HEK293 (cell line): Measurements from ENCODE around the gene RIPOR3.
"Not testable (repeated sequence)": the region's sequence is repeated elsewhere in the genome, so short reads cannot be mapped to it uniquely, and the experiment has no call there.

Experiments used
- CTCF ChIA-PET: fragments of 350-600 bp; formaldehyde crosslinking; extraction: SDS; loops from one replicate; lab custom pipeline; 2021; ENCODE audit warnings: antibody characterized with exemption; lab: Yijun Ruan, JAX
- POLR2A ChIA-PET: fragments of 300-600 bp; formaldehyde crosslinking; extraction: SDS; loops from one replicate; lab custom pipeline; 2020; ENCODE audit warnings: antibody characterized with exemption, inconsistent platforms; lab: Yijun Ruan, JAX
- H3K27ac ChIP-seq: fragments of 200-500 bp; sonication (Bioruptor generic); 2 replicates; pipeline ENCODE4 v1.5.1; 2014; ENCODE audit warnings: low read depth, low read length, control low read depth, inconsistent platforms; ENCODE audit errors: extremely low read depth
- H3K36me3 ChIP-seq, 2 experiments: fragments of 200-500 bp in 1 of 2; sonication (Bioruptor generic) in 1 of 2; 1 replicate in 1 of 2; 2 replicates in 1 of 2; pipeline ENCODE4 v1.5.1; 2014 to 2017; ENCODE audit warnings: inconsistent platforms in 2 of 2, low read length in 2 of 2; ENCODE audit not compliant: control insufficient read depth in 2 of 2, insufficient read depth in 1 of 2
- H3K4me1 ChIP-seq: fragments of 200-500 bp; sonication (Bioruptor generic); 2 replicates; pipeline ENCODE4 v1.5.1; 2014; ENCODE audit warnings: mild to moderate bottlenecking, low read length, inconsistent platforms; ENCODE audit not compliant: control insufficient read depth, insufficient read depth
- H3K4me3 ChIP-seq: 2 replicates; pipeline ENCODE4 v1.5.1; 2011; ENCODE audit warnings: low read depth, mild to moderate bottlenecking, control low read depth, low read length, moderate library complexity
- H3K9me3 ChIP-seq: fragments of 200-500 bp; sonication (Bioruptor generic); 2 replicates; pipeline ENCODE4 v1.5.1; 2014; ENCODE audit warnings: low read depth, low read length, inconsistent platforms; ENCODE audit not compliant: control insufficient read depth, insufficient read depth
- EGR2 ChIP-seq: fragments of 450-650 bp; formaldehyde crosslinking; IDR thresholded peaks from 2 replicates; pipeline ENCODE4 v1.5.1; 2016; ENCODE audit warnings: low read depth, missing biosample characterization, missing genetic modification characterization
- GFI1B ChIP-seq: fragments of 450-650 bp; formaldehyde crosslinking; IDR thresholded peaks from 2 replicates; pipeline ENCODE4 v1.5.1; 2016; ENCODE audit warnings: missing biosample characterization, missing genetic modification characterization
- SCRT2 ChIP-seq: fragments of 450-650 bp; formaldehyde crosslinking; IDR thresholded peaks from 2 replicates; pipeline ENCODE4 v1.5.1; 2016; ENCODE audit warnings: missing biosample characterization, missing genetic modification characterization
- SP3 ChIP-seq: fragments of 450-650 bp; formaldehyde crosslinking; IDR thresholded peaks from 2 replicates; pipeline ENCODE4 v1.5.1; 2016; ENCODE audit warnings: missing biosample characterization, missing genetic modification characterization
- ZBTB17 ChIP-seq: fragments of 450-650 bp; formaldehyde crosslinking; IDR thresholded peaks from 2 replicates; pipeline ENCODE4 v1.5.1; 2016; ENCODE audit warnings: missing biosample characterization, missing genetic modification characterization
- ZFHX2 ChIP-seq: fragments of 450-650 bp; formaldehyde crosslinking; conservative IDR thresholded peaks from 2 replicates; pipeline ENCODE4 v1.5.1; 2016; ENCODE audit warnings: missing biosample characterization, missing genetic modification characterization
- ZNF350 ChIP-seq: fragments of 450-650 bp; formaldehyde crosslinking; IDR thresholded peaks from 2 replicates; pipeline ENCODE4 v1.5.0; 2017; ENCODE audit warnings: missing biosample characterization, mild to moderate bottlenecking, missing genetic modification characterization
- ZNF366 ChIP-seq: fragments of 450-650 bp; formaldehyde crosslinking; conservative IDR thresholded peaks from 2 replicates; pipeline ENCODE4 v1.5.1; 2016; ENCODE audit warnings: missing biosample characterization, missing genetic modification characterization
- ZNF596 ChIP-seq: fragments of 450-650 bp; IDR thresholded peaks from 2 replicates; pipeline ENCODE4 v1.5.0; 2018; ENCODE audit warnings: missing biosample characterization, mild to moderate bottlenecking, missing genetic modification characterization, moderate library complexity
- ZNF76 ChIP-seq: fragments of 450-650 bp; formaldehyde crosslinking; IDR thresholded peaks from 2 replicates; pipeline ENCODE4; 2016; ENCODE audit warnings: low read depth, missing biosample characterization, missing genetic modification characterization, borderline replicate concordance
- ZNF792 ChIP-seq: fragments of 450-650 bp; formaldehyde crosslinking; IDR thresholded peaks from 2 replicates; pipeline ENCODE4 v1.5.1; 2016; ENCODE audit warnings: missing biosample characterization, missing genetic modification characterization
- TF ChIP-seq, protein P1 (sequence below): fragments of 450-650 bp; formaldehyde crosslinking; IDR thresholded peaks from 2 replicates; pipeline ENCODE4 v1.5.1; 2016; ENCODE audit warnings: missing biosample characterization, missing genetic modification characterization
- TF ChIP-seq, protein P2 (sequence below): fragments of 450-650 bp; formaldehyde crosslinking; IDR thresholded peaks from 2 replicates; pipeline ENCODE4 v1.5.1; 2016; ENCODE audit warnings: missing biosample characterization, missing genetic modification characterization
- TF ChIP-seq, protein P3 (sequence below): fragments of 450-650 bp; formaldehyde crosslinking; IDR thresholded peaks from 2 replicates; pipeline ENCODE4 v1.5.1; 2017; ENCODE audit warnings: missing biosample characterization, missing genetic modification characterization

The RIPOR3 gene

DNA sequence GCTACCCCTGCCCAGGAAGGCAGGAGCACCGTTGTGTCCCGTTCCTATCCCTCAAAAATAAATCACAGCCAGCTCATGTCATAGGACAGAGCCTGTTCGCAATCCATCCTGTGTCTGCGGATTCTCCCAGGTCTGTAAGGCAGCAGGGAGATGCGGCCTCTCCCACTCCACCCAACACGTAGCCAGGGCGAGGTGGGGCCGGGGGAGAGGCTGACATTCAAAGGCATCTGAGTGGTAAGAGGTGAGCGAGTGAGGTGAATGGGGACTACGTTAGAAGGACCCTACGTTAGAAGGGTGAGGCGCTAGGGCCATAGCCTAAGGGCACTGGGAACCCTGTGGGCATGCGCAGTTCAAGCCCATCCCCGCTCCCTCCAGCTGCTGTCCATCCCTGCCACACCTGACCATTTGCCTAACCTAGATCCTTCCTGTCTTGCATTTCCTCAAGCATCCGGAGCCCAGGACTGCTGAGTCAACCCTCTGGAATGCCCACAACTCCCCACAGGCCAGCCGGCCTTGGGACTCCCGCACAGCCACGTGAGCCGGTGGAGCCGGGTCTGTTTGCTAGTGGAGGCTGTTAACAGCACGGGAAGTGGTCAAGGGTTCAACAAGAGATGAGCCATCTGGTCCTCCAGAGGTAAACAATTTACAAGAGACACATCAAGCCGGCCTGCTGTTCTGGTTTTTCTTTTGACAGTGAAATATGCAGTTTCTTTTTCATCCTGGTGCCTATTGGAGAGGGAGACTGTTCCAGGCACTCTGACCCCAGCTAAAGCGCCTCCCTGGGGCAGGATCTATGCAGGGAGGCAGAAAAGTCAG lies 45.9 kb downstream of the RIPOR3 start (continued):
- TF ChIP-seq, protein P1, sequence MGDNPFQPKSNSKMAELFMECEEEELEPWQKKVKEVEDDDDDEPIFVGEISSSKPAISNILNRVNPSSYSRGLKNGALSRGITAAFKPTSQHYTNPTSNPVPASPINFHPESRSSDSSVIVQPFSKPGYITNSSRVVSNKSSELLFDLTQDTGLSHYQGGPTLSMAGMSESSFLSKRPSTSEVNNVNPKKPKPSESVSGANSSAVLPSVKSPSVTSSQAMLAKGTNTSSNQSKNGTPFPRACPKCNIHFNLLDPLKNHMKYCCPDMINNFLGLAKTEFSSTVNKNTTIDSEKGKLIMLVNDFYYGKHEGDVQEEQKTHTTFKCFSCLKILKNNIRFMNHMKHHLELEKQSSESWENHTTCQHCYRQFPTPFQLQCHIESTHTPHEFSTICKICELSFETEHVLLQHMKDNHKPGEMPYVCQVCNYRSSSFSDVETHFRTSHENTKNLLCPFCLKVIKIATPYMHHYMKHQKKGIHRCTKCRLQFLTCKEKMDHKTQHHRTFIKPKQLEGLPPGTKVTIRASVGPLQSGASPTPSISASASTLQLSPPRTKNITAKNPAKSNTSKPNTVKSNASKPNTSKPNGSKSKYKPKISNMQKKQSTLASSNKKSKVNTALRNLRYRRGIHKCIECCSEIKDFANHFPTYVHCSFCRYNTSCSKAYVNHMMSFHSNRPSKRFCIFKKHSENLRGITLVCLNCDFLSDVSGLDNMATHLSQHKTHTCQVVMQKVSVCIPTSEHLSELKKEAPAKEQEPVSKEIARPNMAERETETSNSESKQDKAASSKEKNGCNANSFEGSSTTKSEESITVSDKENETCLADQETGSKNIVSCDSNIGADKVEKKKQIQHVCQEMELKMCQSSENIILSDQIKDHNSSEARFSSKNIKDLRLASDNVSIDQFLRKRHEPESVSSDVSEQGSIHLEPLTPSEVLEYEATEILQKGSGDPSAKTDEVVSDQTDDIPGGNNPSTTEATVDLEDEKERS (tag by site-specific recombination), result no peak
- peak; percentile 54 for TF ChIP-seq ZNF366 (tag by site-specific recombination)
- no peak for TF ChIP-seq EGR2 (tag by site-specific recombination)
- peak; percentile 60 for TF ChIP-seq ZBTB17
- TF ChIP-seq GFI1B (tag by site-specific recombination), result no peak
- TF ChIP-seq SCRT2 (tag by site-specific recombination), result no peak

DNA sequence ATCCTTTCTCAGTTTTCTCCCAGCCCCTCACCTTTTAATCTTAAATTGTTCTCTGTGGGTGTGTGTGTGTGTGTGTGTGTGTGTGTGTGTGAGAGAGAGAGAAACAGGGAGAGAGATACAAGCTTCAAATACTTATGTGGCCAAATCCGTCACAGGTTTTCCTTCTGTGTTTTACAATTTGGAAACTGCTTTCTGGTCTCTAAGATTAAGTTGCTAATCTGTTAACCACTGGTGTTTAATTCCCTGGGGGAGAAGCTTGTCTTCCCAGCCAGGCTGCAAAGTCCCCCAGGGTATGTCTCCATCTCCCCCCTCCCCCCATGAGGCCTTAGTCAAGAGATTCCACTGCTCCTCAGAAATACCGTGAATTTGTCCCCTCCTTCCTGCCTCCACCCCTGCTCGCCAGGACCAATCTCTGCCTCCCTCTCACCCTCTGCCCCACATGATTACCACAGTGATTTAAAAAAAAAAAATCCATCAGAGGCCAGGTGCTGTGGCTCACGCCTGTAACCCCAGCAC lies 49.0 kb downstream of the RIPOR3 start:
- CTCF ChIA-PET, result no interaction called here
- TF ChIP-seq, protein P2, sequence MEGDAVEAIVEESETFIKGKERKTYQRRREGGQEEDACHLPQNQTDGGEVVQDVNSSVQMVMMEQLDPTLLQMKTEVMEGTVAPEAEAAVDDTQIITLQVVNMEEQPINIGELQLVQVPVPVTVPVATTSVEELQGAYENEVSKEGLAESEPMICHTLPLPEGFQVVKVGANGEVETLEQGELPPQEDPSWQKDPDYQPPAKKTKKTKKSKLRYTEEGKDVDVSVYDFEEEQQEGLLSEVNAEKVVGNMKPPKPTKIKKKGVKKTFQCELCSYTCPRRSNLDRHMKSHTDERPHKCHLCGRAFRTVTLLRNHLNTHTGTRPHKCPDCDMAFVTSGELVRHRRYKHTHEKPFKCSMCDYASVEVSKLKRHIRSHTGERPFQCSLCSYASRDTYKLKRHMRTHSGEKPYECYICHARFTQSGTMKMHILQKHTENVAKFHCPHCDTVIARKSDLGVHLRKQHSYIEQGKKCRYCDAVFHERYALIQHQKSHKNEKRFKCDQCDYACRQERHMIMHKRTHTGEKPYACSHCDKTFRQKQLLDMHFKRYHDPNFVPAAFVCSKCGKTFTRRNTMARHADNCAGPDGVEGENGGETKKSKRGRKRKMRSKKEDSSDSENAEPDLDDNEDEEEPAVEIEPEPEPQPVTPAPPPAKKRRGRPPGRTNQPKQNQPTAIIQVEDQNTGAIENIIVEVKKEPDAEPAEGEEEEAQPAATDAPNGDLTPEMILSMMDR, result no peak
- TF ChIP-seq ZNF350 (no peak), ZFHX2 (tag by site-specific recombination) (peak; percentile 18; the same call in 1 of the 2 replicates), ZNF76 (tag by site-specific recombination) (no peak), ZNF792 (no peak), ZNF596 (tag by site-specific recombination) (no peak), EGR2 (tag by site-specific recombination) (peak; percentile 69)
- TF ChIP-seq, protein P3, sequence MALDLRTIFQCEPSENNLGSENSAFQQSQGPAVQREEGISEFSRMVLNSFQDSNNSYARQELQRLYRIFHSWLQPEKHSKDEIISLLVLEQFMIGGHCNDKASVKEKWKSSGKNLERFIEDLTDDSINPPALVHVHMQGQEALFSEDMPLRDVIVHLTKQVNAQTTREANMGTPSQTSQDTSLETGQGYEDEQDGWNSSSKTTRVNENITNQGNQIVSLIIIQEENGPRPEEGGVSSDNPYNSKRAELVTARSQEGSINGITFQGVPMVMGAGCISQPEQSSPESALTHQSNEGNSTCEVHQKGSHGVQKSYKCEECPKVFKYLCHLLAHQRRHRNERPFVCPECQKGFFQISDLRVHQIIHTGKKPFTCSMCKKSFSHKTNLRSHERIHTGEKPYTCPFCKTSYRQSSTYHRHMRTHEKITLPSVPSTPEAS (tag by site-specific recombination), result 0 out of 2 replicates have a peak, but pooled peaks have one; percentile 31
- POLR2A ChIA-PET, result no interaction called here
- H3K4me3 ChIP-seq, result no peak overlapping the region
- no peaks in the 10 kb centered on the region for H3K9me3 ChIP-seq
- no peaks in the 10 kb centered on the region for H3K4me1 ChIP-seq
- no peak overlapping the region for H3K27ac ChIP-seq
- no peaks in the 10 kb centered on the region for H3K36me3 ChIP-seq

- H3K4me3 ChIP-seq, H3K4me1 ChIP-seq, H3K27ac ChIP-seq, CTCF ChIA-PET, H3K36me3 ChIP-seq, POLR2A ChIA-PET, H3K9me3 ChIP-seq: not testable (repeated sequence)
- 0 out of 2 replicates have a peak, but pooled peaks have one; percentile 15 for TF ChIP-seq SP3
Measured at GRCh38 chr20:50641625-50642287, 49.6 kb downstream of the RIPOR3 start.

- H3K4me3 ChIP-seq, H3K27ac ChIP-seq, H3K36me3 ChIP-seq, H3K4me1 ChIP-seq, H3K9me3 ChIP-seq, POLR2A ChIA-PET: not testable (repeated sequence)
- CTCF ChIA-PET, result interaction anchor here (0.6 to 1.2 kb wide), 2 partner anchors 26 to 110 kb away, joined by 3 read pairs; no protein-coding TSS in a partner anchor
Measured at GRCh38 chr20:50639971-50640711, 51.2 kb downstream of the RIPOR3 start.
